Occipital lobe (tissue), 2 donors: ENCODE results near the gene KCTD2. TPM values are rescaled to one million over a fixed set of nuclear protein-coding genes. Genes with fewer than 3 reads are reported as not detected.
A peak's percentile ranks its signal among the peaks of the same experiment; 100 is the strongest.

Experiments used
- DNase-seq: peaks from one replicate; lab custom pipeline; 2025; lab: John Stamatoyannopoulos, UW
- total RNA-seq: library from RNA; depleted of rRNA; stranded (reverse); fragments of >200 nt; gene quantifications from one replicate; pipeline ENCODE4 v1.2.3, GENCODE V29; 2014

Gene KCTD2
- total RNA-seq, 1 donor from 2014 or later: 30.4 TPM

DNA sequence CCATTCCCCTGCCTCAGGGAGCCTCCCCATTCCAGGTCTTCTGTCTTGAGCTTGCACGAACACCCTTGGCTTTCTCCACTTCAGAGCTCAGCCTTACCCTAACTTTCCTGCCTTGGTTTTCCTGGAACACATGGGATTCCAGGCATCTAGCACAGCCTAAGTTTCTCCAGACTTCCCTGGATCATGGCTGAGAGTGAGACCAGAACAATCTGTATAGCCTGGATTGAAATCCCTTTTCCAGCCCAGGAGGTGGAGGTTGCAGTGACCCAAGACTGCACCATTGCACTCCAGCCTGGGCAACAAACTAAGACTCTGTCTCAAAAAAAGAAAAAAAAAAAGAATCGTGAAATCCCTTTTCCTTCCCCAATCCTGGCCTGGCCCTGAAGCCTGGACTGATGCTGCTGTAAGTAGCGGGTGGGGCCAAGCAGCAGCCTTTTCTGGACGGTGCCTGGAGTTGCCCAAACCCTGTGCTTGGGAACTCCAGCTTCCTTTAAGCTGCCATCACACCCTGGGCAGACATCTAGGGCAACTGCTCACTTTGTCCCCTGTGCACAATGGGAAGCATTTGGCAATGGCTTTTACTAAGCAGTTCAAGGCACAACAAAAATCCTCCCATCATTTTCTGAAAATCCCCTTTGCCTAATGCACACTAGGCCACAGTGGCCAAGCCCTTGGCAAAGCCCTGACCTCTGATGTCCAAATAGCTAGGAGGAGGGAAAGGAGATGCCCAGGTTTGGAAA is 28.7 kb downstream of the KCTD2 start:
- no peak for DNase-seq

DNA sequence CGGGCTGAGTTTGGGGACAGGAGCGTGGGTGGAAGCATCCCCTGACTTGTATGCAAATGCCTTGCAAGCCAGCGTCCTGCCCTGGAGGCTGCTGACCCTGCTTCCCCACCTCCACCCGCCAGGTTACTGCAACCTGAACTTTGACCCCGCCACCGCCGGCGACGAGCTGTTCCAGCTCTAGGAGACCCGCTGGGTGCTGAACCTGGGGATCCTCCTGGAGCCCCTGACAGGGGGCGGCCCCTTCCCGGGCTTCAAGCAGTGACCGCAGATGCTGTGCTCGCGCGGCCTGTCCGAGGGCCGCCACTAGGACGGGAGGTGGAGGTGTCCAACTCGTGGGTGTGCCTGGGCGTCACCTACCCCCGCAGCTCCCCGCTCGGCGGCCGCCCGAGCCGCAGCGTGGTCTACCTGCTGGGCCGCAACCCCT is 30.1 kb downstream of the KCTD2 start:
- DNase-seq: no peak

DNA sequence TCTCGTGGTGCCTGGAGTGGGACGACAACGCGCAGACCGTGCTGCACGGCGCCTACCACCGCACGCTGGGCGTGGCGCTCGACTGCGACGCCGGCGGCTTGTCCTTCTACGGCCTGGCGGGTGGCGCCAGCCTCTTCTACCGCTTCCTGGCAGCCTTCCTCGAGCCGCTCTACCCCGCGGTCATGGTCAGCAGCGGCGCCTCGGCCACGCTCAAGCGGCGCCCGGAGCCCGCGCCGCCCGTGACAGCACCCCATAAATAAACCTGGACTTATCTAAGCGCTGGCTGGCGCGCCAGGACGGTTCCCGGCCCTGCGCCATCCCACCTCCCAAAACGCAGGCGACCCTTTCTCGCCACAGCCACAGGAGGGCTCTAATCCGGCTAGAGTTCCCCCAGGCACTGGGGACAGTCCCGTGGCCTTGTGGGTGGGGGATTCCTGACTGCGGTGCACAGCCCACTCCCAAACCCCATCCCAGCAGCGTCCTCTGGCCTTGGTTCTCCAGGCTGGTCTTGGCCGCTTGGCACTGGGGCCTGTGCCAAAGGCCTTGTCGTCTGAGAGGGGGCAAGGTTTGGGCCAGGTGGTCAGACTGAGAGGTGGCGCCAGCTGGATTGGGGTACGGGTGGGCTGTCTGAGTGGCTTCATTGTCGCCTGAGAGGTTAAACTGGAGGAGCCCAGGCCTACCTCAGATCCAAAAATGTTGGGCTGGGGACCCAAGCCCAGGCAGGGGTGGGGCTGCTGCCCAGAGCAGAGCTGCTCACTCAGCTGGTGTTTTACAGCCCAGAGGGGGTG is 30.7 kb downstream of the KCTD2 start:
- DNase-seq: peak; percentile 50

DNA sequence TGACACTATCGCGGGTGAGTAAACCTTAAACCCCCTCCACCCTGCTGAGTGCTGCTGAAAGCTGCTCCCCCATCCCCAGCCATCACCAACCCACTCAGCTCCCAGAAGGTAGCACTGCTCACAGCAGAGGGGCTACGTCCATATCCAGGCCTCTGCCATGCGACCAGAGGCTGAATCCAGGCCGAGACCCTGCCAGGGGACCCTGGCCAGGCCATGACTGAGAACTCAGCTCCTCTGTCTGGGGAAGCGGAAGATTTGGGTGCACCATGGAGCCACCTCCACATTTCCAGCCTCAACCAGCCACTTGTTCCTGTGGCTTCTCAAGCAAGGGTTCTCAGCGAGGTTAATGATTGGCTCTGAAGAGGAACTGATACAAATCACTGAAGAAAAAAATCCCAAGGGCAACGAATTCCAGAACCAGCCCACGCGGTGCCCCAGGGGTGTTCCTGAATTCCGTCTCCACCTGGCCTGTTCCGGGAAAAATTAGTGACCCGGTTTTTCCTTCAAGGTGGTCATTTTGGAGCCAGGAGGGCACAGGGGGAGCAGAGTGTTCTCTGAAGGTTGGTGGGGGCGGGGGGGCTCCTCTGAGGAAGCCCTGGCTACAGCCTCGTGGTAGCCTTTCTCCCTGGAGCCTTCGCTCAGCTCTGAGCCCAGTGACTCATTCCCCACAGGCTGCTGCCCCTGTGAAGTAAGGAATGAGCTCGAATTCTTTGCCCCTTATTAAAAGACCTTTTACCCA is 31.4 kb downstream of the KCTD2 start:
- no peak for DNase-seq

DNA sequence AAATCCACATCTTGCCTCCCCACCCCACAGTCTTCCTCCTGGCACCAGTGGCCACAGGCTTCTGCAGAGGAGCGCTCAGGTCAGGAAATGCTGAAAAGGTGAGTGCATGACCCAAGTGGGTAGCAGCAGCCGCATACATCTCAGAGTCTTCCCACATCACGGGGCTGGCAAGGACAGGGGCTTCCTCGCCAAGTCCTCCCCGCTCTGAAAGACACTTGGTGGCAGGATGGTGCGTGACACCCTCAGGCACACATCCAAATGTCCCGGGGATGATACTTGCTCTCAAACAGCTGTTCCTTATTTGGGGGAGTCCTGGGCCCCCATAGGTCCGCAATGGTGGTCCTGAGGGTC is 32.0 kb downstream of the KCTD2 start:
- no peak for DNase-seq

DNA sequence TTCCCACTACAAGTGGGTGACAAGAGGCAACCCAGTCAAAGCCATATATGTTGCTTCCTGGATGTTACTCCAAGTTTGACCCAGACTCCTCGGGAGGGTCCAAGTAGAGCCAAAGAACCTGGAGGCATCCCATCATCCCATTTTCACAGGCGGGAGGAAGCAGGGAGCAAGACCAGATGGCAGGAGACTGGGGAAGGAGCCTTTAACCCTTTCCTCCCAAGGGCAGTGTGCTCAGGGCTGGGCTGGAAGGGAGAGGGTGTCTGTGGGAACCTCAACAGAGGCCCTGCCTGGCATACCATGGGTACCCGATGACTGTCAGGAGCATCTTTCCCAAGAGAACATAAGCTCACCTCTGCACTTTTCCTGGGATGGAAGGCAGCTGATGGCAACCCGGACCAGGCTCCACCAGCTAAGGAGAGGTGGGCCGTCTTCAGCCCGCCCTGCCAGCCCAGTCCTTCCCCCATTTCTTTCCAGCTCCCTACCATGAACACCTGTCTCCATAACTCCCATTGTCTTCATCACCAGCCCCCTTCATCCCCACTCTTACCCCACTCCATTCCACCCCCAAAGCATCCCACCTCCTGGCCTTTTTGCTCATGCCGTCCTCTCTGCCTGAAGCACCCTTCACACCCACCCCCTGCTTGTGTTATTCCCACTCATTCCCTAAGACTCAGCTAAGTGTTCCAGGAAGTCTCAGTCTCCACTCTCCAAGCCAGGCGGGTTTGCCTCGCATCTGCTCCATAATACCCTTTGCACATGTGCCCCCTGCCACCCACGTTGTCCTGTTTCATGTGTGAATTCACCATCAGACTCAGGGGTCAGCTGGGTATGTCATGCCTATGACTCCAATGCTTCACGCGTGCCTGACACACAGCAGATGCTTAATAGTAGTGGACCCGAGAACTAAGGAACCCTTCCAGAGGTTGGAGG is 34.9 kb downstream of the KCTD2 start:
- no peak for DNase-seq

DNA sequence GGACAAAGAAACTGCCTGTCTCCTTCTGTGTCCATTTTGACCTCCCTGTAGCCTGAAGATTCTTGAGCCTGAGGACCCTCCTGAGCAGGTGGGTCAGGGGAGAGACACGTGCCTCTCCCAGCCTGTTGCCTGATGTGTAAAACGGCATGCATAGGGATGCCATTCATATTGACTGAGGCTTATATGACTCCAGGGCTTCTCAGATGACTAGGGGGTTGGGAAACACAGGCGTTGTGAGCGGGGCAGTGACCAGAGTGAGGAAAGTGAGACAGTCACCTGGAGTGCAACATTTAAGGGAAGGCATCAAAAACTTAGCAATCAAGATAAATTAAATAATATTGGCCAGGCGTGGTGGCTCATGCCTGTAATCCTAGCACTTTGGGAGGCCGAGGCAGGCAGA is 35.7 kb downstream of the KCTD2 start:
- no peak for DNase-seq

DNA sequence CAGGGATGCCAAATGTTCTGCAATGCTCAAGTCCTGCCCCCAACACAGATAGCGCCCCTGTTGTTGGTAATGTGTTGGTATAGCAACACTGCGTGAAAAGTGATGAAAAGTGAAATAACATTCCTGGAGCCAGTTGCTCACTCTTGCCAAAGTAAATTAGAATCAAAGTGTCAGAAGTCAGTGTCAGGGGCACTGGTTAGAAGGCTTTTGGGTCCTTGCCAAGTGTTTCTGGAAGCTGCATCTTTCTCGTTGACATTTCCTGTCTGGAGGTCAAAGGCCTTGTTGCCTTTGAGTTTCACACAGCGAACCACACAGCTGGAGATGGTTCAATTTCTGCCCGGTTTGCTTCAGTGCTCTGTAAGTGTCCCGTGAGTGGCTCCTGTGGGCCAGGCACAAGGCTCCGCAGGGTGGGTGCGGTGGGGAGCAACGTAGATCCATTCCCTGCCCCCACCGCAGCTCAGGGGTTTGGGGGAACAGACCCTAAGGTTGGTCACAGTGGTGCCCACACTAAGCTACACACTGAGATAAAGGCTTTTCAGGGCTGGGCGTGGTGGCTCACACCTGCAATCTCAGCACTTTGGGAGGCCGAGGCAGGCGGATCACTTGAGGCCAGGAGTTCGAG is 37.1 kb downstream of the KCTD2 start:
- DNase-seq: no peak

DNA sequence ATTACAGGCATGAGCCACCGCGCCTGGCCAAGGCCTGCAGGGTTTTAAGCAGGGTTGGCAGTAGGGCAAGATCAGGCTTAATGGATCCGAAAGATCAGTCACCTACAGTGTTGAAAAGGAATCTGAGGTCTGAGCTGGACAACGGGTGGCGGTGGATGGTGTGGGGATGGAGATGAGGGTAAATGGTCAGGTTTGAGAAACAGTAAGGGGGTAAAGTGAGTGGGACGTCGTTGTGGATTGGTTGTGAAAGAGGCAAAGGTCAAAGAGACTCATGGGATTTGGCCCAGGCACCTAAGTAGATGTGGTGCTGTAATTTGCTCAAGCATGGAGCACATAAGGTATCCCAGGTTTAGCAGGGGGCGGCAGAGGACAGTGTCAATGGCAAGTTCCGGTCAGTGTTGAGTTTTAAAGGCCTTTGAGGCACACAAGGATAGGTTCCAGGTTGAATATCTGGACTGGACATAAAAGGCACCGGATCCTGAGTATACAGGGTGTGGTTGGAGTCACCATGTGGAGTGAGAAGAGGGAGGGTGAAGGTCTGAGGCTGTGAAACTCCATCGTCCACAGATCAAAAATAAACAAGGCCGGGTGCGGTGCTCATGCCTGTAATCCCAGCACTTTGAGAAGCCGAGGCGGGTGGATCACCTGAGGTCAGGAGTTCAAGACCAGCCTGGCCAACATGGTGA is 39.6 kb downstream of the KCTD2 start:
- no peak for DNase-seq

DNA sequence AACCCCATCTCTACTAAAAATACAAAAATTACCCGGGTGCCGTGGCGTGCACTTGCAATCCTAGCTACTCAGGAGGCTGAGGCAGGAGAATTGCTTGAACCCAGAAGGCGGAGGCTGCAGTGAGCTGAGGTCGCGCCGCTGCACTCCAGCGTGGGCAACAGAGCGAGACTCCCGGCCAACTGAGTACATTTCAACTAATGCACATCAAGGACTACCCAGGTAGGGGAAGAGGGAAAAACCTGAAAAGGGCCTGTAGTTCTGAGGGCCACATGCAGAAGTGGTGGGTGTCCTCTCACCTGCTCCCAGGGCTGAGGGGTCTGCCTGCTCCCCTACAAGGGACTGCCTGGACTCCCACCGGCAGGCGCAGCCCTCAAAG is 40.1 kb downstream of the KCTD2 start:
- DNase-seq: no peak

DNA sequence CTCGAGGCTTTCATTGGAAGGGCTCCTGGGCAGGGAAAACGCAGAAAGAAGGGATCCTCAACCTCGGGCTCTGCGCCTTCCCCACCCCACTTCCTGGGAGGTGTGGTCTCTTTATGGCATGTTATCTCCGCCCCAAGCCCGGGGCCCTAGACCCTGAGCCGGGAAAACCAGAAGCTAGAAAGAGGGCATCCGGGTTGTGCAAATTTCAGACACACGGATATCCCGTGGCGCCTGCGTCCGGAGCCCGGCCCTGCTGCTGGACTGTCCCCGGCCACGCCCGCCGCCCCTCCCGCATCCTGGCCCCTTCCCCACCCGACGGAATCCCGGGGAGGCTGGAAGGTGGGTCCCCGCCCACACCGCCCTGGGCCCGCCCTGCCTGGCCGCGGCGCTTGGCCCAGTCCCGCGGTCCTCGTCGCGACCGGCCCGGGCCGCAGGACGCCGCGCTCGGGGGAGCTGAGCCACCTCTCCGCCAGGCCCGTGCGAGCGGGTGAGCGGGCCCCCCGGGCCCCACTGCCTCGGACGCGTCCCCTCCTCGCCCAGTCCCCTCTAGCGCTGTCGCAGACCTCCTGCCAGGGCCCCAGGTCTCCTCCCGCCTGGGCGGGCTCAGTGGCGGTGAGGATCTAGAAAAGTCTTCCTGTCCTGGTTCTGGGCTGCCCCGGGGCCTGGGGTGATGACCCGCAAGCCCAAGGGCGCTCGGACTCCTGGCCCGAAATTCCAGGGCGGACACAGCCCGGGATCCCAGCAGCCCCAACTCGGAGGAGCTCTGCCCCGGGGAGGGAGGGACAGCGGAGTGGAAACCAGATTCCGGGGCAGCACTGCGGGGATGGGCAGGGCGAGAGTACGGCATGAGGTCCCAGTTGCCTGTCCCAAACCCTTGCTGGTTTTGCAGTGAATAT is 40.8 kb downstream of the KCTD2 start, which contains the start of gene SLC16A5:
Gene SLC16A5 (plus strand): TSS at position 397 of the 896 bp plus-strand sequence. CDS start 5,683 bp downstream, outside the sequence.
- no peak for DNase-seq

DNA sequence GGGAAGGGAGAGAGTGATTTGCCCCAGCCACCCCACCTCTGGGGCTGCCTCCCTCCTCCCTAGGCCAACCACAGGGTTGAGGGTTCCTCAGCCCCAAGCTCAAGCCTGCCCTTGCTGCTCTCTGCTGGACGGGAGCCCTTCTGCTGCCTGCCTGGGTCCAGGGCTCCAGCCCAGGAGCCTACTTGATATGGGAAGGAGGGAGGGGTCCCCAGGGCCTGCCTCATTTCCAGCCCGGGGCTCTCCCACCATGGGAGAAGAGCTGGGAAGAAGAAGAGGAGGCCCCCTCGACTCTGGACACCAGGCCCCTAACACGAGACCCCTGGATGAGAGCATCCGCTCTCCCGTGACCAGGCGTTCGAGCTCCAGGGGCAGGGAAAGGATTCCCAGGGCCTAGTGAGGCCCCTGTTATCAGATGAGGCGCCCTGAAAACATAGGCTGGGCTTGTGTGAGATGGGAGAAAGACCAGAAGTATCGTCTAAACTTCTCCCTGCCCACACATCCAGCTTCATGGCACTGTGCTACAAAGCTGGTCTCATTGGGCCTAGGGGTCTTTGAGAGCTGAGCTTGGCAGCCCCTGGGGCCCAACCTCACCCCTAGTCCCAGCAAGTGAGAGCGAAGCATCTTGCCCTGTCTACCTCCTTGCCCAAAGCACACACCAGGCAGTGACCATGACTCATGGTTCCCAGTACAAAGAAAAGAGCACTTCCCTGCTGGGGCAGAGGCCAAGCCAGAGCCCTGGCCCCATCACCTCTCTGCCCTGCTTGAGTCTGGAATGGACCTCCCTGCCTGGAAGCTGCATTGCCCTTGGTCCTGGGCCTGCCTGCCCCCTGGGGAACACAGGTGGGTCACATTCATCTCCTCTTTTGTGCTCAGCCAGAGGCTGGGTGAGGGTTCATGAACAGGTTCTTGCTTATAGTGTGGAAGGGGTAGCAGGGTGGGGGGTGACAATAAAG is 41.7 kb downstream of the KCTD2 start:
- no peak for DNase-seq

DNA sequence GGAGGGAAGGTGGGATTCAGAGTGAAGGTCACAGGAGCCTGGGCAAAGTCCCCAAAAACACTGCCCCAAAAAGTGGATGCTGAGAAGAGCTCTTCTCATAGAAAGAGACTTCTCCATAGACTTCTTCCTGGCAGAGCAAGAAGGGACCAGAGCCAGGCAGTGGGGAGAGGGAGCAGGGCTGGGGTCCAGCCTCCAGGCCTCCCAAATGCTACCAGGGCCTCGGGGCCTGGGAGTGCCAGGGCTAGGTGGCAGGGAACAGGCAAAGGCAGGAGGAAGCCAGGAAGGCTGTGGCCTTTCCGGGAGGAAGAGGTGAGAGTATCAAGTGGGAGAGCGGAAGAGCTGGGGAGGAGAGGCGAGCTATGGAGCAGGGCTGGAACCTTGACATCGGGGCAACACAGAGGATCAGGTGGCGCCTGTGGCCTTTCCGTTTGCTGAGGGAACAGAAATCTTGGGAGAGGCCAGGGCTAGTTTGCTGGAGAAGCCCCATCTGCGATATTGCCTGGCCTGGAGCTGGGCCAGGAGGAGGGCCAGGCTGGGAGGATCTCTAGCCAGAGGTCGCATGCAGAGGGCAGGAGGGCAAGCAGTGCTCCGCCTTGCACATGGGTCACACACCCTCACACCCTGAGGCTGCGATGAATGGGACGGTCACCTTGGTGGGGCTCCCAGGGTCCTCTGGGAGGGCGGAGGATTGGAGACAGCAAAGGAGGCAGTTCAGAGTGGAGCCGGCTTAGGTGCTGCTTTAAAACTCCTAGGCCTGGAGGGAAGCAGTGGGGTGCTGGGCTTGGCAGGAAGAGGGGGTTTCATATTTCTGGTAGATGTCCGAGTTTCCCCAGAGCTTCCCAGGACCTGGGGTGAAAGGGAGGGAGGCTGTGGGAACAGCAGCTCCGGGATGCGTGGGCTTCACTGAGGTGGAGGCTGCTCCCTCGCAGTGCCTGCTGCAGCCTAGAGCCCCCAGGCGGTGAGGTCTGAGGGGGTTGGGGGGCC is 44.1 kb downstream of the KCTD2 start:
- no peak for DNase-seq

DNA sequence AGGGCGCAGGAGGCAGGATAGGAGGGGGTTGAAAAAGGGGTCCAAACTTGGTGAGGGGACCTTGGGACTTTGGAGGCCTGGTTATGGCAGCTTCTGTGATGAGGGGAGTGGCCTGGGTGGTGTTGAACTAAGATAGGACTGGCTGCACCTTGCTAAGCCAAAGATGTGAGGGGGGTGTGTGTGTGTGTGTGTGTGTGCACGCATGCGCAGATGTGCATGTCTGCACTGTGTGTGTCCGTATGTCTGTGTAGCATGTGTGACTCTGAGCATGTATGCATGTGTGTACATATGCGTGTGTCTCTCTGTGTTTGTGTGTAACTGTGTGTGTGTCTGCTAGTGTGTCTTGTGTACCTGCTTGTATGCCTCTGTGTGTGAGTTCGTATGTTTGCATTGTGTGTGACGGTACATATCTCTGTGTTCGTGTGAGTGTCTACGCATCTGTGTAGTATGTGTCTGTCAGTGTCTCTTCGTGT is 44.9 kb downstream of the KCTD2 start:
- DNase-seq: no peak

DNA sequence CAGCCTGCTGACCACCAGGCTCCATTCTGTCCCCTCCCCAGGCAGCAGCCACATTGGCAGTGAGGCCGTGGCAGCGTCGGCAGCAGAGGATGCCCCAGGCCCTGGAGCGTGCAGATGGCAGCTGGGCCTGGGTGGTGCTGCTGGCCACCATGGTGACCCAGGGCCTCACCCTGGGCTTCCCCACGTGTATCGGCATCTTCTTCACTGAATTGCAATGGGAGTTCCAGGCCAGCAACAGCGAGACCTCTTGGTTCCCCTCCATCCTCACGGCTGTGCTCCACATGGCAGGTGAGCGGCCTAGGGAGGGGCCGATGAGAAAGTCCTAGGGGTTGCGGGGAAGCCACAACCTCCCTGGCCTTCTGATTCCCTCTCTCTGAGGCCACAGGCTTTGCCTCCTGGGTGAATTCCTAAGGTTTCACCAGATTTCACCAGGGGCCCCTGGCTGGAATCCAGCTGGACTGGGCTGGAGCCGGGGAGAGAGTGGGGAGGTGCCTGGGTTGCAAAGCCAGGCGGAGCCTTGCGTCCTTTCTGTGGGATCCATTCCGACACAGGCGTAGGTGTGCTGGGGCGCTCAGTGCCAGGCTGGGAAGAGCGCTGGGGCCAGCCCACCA is 46.6 kb downstream of the KCTD2 start:
- DNase-seq: no peak

DNA sequence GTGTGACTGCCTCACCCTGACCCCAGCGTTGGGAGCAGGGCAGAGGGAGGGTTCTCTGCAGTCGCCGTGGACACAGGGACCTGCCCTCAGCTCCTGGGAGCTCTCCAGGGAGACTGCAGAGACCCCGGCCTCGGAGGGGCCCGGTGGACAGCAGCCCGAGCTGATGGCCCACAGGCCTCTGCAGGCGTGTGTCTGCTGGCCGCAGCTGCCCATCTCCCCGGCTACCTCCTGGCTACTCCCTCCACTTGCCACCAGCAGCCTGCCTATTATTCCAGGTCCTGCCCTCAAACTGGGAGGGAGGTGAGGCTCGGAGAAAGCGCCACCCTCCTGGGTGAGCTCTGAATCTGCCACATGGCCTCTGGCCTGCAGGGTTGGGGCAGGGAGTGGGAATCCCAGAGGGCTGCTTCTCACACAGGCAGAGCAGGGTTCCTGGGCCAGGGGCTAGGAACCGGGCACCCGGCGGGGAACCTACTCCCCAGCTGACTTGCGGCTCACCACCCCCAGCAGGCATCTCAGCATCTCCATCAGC is 47.9 kb downstream of the KCTD2 start:
- DNase-seq: no peak
